Activated CD8-positive, alpha-beta memory T cell treated with anti-CD3 and anti-CD28 coated beads for 36 hours (primary cell): ENCODE data around the gene MTRF1L. TPM values are rescaled to one million over a fixed set of nuclear protein-coding genes. Genes with fewer than 3 reads are reported as not detected.

Source experiments
- CTCF ChIA-PET: fragments of 350-600 bp; sonication (Branson Sonifier 250); formaldehyde crosslinking; loops from one replicate; lab custom pipeline; 2021; ENCODE audit warnings: antibody characterized with exemption; lab: Charles Lee
- POLR2A ChIA-PET: fragments of 350-600 bp; sonication (Branson Sonifier 250); formaldehyde crosslinking; loops from one replicate; lab custom pipeline; 2021; ENCODE audit warnings: antibody characterized with exemption; lab: Charles Lee
- total RNA-seq, 2 experiments: library from RNA; stranded (reverse); gene quantifications; one replicate each; pipeline ENCODE4 v1.2.3, GENCODE V29; 2021

The MTRF1L gene
- total RNA-seq = 10 to 100 TPM; 17.7 to 21.2 TPM

- CTCF ChIA-PET = interaction anchor here (2.2 kb wide), 1 partner anchor 17 kb away, joined by 7 read pairs; no protein-coding TSS in a partner anchor
- POLR2A ChIA-PET = no interaction called here
These were observed at the start of gene MTRF1L for GRCh38 chr6:153002613-153003365. Gene MTRF1L (minus strand): TSS chr6:153002709. CDS start chr6:153002685, 24 bp downstream.

- ChIA-PET CTCF (no interaction called here), POLR2A (no interaction called here)
These were observed 49.3 kb upstream of the MTRF1L start for GRCh38 chr6:153051801-153052200.

- ChIA-PET CTCF (no interaction called here), POLR2A (no interaction called here)
These were observed 46.1 kb upstream of the MTRF1L start for GRCh38 chr6:153048631-153049030.

- CTCF ChIA-PET = no interaction called here
- POLR2A ChIA-PET = no interaction called here
These were observed 44.9 kb upstream of the MTRF1L start for GRCh38 chr6:153047386-153047785.

- CTCF ChIA-PET = no interaction called here
- POLR2A ChIA-PET = no interaction called here
These were observed 42.8 kb upstream of the MTRF1L start for GRCh38 chr6:153045271-153045670.

- CTCF ChIA-PET = no interaction called here
These were observed 41.8 kb upstream of the MTRF1L start for GRCh38 chr6:153044295-153044694.

GRCh38 chr6:153043719-153044118 is 41.2 kb upstream of the MTRF1L start:
- CTCF ChIA-PET = no interaction called here
- POLR2A ChIA-PET = no interaction called here

More at GRCh38 chr6:153044295-153044694, 41.8 kb upstream of the MTRF1L start:
- POLR2A ChIA-PET = no interaction called here

GRCh38 chr6:153038378-153039057 is 36.0 kb upstream of the MTRF1L start:
- ChIA-PET CTCF (no interaction called here), POLR2A (no interaction called here)

GRCh38 chr6:153034139-153034538 is 31.6 kb upstream of the MTRF1L start:
- ChIA-PET CTCF (no interaction called here), POLR2A (no interaction called here)

- POLR2A ChIA-PET = no interaction called here
- CTCF ChIA-PET = no interaction called here
These were observed 29.9 kb upstream of the MTRF1L start for GRCh38 chr6:153032255-153032882.

GRCh38 chr6:153031335-153031955 is 28.9 kb upstream of the MTRF1L start:
- ChIA-PET CTCF (no interaction called here), POLR2A (no interaction called here)

- ChIA-PET POLR2A (no interaction called here), CTCF (no interaction called here)
These were observed 26.5 kb upstream of the MTRF1L start for GRCh38 chr6:153028963-153029362.

GRCh38 chr6:153028286-153028685 is 25.8 kb upstream of the MTRF1L start:
- ChIA-PET POLR2A (no interaction called here), CTCF (no interaction called here)

- CTCF ChIA-PET = interaction anchor here (0.5 to 1.2 kb wide), 2 partner anchors 9 to 110 kb away, joined by 3 to 4 read pairs; no protein-coding TSS in a partner anchor
- POLR2A ChIA-PET = interaction anchor here (0.5 kb wide), 1 partner anchor 1208 kb away, joined by 9 read pairs; no protein-coding TSS in a partner anchor
These were observed 25.0 kb upstream of the MTRF1L start for GRCh38 chr6:153027480-153027879.

- CTCF ChIA-PET = interaction anchor here (0.6 kb wide), 1 partner anchor 271 kb away, joined by 3 read pairs; no protein-coding TSS in a partner anchor
- POLR2A ChIA-PET = no interaction called here
These were observed 22.2 kb upstream of the MTRF1L start for GRCh38 chr6:153024709-153025017.

- ChIA-PET POLR2A (no interaction called here), CTCF (interaction anchor here (0.6 kb wide), 1 partner anchor 270 kb away, joined by 3 read pairs; no protein-coding TSS in a partner anchor)
These were observed 21.6 kb upstream of the MTRF1L start for GRCh38 chr6:153023977-153024708.

GRCh38 chr6:153018355-153018754 is 15.8 kb upstream of the MTRF1L start:
- CTCF ChIA-PET = no interaction called here

GRCh38 chr6:153016846-153017245 is 14.3 kb upstream of the MTRF1L start:
- ChIA-PET POLR2A (no interaction called here), CTCF (no interaction called here)

More at GRCh38 chr6:153018355-153018754, 15.8 kb upstream of the MTRF1L start:
- POLR2A ChIA-PET = no interaction called here

- ChIA-PET POLR2A (no interaction called here), CTCF (interaction anchor here (0.7 kb wide), 1 partner anchor 1012 kb away, joined by 3 read pairs; no protein-coding TSS in a partner anchor)
These were observed 12.7 kb upstream of the MTRF1L start for GRCh38 chr6:153015094-153015640.
